Measurements from ENCODE around the gene NRAS.
"Not testable (repeated sequence)": the region's sequence is repeated elsewhere in the genome, so short reads cannot be mapped to it uniquely, and the experiment has no call there.

NRAS gene

DNA sequence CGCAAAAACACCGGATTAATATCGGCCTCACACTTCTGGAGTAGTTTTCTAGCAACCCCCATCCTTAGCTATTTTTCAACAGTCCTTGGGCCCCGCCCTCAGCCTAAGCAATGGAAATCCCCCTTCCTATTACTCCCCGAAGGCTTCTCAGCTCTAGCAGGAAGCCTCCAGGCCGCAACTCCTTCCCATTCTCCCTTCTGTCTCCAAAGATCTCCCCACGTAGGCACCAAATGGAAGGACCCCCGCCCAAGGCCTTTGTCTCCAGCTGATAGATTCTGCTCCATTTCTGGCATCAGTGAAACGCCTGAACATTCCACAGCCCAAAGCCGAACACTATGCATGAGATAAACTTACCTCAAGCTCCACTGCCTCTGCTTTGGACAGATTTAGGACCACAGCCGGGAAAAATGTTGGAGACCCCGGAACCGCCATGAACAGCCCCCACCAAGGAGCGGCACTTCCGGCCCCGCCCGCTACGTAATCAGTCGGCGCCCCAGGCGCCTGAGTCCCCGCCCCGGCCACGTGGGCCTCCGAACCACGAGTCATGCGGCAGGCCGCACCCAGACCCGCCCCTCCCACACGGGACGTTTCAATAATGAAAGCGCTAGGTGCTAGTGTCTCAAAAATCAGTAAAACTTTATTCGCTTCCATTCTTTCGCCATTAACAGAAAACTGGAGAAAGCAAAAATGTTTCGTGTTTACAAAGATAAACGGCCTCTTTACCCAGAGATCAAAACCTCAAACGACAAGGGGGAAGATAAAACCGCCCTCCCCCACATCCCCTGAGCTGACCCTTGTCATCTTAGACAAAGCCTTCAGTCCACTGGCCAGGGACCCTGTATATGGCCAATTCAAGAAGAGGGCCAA lies at the start of gene NRAS:
TSS of gene NRAS (minus strand) at position 468 of the 867 bp plus-strand sequence. CDS start 611 bp downstream, outside the sequence.
- Mint-ChIP-seq H3K4me1 (ENCODE audit: low read depth) (peaks cover 44% of the 10 kb centered on the region), H3K36me3 (peaks cover 18% of the 10 kb centered on the region), H3K27me3 (no peaks in the 10 kb centered on the region)

DNA sequence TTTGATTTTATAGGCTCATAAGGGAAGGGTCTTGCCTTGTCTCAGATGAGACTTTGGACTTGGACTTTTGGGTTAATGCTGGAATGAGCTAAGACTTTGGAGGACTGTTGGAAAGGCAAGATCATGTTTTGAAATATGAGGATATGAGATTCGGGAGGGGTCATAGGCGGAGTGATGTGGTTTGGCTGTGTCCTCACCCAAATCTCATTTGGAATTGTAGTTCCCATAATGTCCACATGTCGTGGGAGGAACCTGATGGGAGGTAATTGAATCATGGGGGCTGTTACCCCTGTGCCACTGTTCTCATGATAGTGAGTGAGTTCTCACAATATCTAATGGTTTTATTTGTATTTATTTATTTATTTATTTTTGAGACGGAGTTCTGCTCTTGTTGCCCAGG lies 48.1 kb upstream of the NRAS start:
- Mint-ChIP-seq H3K27me3 (no peaks in the 10 kb centered on the region), H3K9me3 (ENCODE audit: low read depth) (peaks cover 6% of the 10 kb centered on the region), H3K4me3 (no peak overlapping the region)

More for the DNA sequence above, at the start of gene NRAS:
- Mint-ChIP-seq H3K4me3 (peak within 1 kb of the TSS; percentile 99), H3K9me3 (ENCODE audit: low read depth) (no peaks in the 10 kb centered on the region), H3K27ac (peak within 1 kb of the TSS; percentile 99)

DNA sequence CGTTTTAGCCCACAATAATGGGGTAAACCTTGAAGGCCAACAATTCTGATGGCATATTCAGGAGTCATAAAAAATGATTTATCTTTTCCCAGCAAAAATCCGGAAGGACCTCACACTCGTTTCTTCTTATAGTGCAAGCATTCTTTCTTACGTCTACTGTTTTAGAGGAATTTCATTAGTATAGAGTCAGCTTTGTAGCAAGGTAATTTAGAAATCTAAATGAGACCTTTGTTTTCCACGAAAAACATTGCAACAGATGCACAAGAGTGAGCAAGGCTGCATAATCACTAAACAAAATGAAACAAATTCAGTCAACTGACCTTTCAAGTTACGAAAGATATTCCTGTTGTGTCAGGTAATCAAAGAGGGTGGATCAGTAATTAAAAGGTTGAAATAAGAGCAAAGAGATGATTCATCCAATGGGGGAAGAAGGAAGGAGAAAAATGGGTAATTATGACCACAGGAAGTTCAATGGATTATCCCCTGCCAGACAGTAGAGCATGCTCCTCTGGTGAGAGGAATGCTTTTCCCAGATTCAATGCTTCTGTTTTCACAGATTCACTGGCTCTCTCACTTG lies 41.8 kb upstream of the NRAS start:
- Mint-ChIP-seq H3K9me3 (ENCODE audit: low read depth) (peaks cover 9% of the 10 kb centered on the region), H3K4me3 (peak overlapping the region; percentile 97), H3K4me1 (ENCODE audit: low read depth) (peaks cover 44% of the 10 kb centered on the region), H3K27ac (peak overlapping the region; percentile 100), H3K27me3 (no peaks in the 10 kb centered on the region), H3K36me3 (peaks cover 19% of the 10 kb centered on the region)

More for the DNA sequence above, 48.1 kb upstream of the NRAS start:
- H3K36me3 Mint-ChIP-seq = peaks cover 5% of the 10 kb centered on the region
- H3K4me1 Mint-ChIP-seq (ENCODE audit: low read depth) = no peaks in the 10 kb centered on the region
- H3K27ac Mint-ChIP-seq = no peak overlapping the region

DNA sequence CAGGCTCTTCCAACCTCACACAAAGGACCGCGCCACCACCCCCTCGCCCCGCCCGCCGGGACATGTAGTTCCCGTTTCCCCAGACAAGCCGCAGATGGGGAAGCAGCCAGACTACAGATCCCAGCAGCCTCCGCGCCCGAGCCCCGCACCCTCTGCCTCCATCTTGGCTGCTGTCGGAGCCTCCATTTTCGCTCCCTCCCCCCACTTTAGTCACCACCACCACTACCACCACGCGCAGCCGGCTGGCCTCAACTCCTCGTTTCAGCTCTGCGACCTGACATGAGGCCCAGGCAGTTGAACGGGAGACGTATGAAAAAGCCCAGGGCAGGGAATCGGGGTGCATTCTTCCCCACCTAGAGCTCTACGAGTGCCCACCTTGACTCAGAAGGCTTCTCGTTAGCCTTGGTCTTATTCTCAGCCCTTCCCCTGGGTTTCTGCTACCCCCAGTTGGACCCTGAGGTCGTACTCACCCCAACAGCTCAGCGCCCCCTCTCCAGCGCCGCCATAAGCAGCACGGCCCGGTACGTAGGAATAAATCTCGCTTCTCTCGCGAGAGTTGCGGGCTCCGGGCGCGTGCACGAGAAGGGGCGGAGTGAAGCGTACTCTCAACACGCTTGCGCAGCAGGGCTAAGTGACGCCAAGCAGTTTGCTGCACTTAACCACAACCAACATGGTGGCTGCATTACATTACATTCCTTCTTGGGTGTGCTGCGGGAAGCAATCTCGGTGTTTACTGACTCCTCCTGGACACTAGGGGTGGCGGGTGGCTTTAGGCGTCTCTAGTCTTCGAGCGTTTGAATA lies 41.1 kb upstream of the NRAS start, which contains the start of gene CSDE1:
TSS of gene CSDE1 (minus strand) at position 530 of the 801 bp plus-strand sequence. CDS start 18,094 bp downstream, outside the sequence.
- H3K27me3 Mint-ChIP-seq = no peaks in the 10 kb centered on the region
- H3K4me3 Mint-ChIP-seq = peak within 1 kb of the TSS; percentile 97
- peak within 1 kb of the TSS; percentile 100 for H3K27ac Mint-ChIP-seq
- H3K9me3 Mint-ChIP-seq (ENCODE audit: low read depth) = peaks cover 4% of the 10 kb centered on the region
- peaks cover 15% of the 10 kb centered on the region for H3K36me3 Mint-ChIP-seq
- peaks cover 49% of the 10 kb centered on the region for H3K4me1 Mint-ChIP-seq (ENCODE audit: low read depth)

DNA sequence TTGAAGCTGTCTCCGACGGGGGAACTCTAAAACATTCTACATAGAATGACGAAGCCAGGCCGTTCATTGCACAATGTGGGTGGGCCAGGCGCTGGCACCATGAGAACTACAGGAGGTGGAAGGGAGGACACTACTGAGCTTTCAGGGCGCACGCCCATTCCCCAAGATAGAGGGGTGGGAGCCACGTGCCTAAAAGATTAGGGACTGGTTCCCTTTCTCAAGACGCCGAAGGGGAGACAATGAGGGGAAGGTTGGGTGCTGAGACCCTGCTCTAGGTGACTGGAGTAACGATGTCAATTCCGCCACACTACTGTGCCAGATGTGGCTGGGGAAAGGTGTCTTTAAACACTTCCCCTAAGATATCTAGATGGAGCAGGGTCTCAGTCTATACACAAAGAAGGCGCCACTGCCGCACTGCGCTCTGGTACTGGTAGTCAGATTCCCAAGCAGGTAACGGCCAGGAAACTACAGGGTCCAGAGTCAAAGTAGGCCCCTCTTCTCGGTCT lies 40.4 kb upstream of the NRAS start:
- Mint-ChIP-seq H3K4me1 (ENCODE audit: low read depth) (peaks cover 56% of the 10 kb centered on the region), H3K27me3 (no peaks in the 10 kb centered on the region), H3K27ac (peak overlapping the region; percentile 100), H3K9me3 (ENCODE audit: low read depth) (peaks cover 4% of the 10 kb centered on the region), H3K4me3 (peak overlapping the region; percentile 97), H3K36me3 (peaks cover 15% of the 10 kb centered on the region)

DNA sequence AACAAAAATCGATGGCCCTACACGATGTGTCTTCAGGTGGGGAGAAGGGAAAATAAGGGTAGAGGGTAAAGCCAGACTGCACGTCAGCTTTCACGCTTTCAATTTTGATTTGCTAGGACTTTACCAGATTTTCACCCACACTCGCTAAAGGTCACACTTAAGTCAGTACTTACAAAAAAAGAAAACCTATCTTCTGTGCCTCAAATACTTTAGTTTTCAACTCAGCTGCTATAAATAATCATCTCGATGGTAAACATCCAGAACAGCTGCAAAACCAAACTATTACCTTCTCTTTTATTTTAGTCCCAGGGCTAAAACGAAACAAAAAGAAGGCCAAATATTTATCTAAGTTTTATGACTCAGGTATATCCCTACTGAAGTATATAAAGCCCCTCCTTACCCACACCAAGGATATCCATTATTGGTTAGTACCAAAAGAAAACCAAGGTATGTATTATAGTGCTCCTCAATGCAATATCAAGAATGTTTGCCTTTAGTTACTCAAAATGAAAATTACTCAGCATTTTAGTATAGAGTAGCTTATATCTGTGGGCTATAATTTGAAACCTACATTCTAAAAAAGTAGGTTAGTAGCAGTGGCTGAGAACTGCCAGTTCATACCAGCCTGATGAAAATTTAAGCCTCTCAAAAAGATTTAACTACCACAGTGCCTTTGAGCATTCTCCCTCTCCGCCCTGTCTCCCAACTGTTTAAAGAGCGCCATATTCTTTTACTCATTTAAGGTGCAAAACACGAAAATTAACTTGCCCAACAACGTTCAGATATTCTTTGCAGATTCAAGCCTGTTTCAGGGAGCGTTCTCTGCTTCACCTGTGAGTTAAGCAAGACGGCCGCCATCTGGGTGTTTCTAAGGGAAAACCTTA lies 39.7 kb upstream of the NRAS start:
- Mint-ChIP-seq H3K27me3 (no peaks in the 10 kb centered on the region), H3K27ac (peak overlapping the region; percentile 100), H3K9me3 (ENCODE audit: low read depth) (peaks cover 4% of the 10 kb centered on the region), H3K4me3 (peak overlapping the region; percentile 97), H3K36me3 (peaks cover 15% of the 10 kb centered on the region), H3K4me1 (ENCODE audit: low read depth) (peaks cover 63% of the 10 kb centered on the region)

DNA sequence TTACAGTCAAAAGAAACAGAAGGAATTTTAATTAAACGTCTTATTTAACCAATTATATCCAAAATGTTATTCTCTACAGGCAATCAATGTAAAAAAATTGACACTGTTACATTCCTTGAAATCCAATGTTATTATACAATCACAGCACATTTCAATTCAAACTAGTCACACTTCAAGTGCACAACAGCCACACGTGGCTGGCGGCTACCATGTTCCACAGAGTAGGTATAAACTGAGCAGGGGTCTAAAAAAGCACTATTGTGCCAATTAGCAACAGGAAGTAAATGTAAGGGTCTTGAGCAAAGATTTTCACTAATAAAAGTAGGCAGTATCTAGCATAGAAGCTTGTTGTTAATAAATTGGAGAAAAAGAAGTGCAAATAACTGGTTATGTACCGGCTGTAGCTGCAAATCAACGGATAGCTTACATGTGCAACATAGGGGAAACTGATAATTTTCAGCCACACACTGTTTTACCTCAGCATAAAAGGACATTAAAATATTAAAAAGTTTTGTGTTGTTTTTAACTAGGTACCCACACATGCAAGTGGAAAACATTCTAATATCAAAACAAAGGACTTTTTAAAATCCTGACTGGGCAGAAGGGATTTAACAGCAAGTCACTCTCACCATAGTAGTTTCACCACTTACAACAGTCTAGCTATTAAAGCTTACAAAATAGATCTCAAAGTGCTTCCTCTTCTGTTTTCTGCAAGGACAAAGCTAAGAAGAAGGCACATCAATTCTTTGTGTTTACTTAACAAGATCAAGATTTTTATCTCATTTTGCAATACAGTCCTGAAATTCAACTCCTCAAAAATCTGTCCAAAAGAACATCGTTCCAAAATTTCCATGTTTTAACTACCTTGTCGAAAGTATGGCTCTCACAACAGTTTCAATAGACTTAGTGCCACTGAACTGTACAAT lies 38.7 kb upstream of the NRAS start:
- peaks cover 73% of the 10 kb centered on the region for H3K4me1 Mint-ChIP-seq (ENCODE audit: low read depth)

DNA sequence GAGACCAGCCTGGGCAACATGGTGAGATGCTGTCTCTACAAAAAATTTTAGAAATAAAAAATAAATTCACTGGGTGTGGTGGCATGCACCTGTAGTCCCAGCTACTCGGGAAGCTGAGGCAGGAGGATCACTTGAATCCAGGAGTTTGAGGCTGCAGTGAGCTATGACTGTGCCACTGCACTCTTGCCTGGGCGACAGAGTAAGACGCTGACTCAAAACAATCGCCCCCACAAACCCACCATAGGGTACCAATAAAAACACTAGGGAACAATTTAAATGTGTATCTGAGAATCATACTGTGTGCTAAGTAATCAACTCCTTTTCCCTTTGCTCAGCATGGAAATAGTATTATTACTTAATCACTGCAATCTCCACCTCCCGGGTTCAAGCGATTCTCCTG lies 37.1 kb upstream of the NRAS start:
- H3K9me3 Mint-ChIP-seq (ENCODE audit: low read depth); H3K27me3 Mint-ChIP-seq: not testable (repeated sequence)
- Mint-ChIP-seq H3K4me3 (peak overlapping the region; percentile 97), H3K36me3 (peaks cover 18% of the 10 kb centered on the region), H3K27ac (peak overlapping the region; percentile 100), H3K4me1 (ENCODE audit: low read depth) (peaks cover 85% of the 10 kb centered on the region)

More for the DNA sequence above, 38.7 kb upstream of the NRAS start:
- no peaks in the 10 kb centered on the region for H3K27me3 Mint-ChIP-seq
- peaks cover 15% of the 10 kb centered on the region for H3K36me3 Mint-ChIP-seq
- peak overlapping the region; percentile 100 for H3K27ac Mint-ChIP-seq
- peaks cover 4% of the 10 kb centered on the region for H3K9me3 Mint-ChIP-seq (ENCODE audit: low read depth)
- peak overlapping the region; percentile 97 for H3K4me3 Mint-ChIP-seq

DNA sequence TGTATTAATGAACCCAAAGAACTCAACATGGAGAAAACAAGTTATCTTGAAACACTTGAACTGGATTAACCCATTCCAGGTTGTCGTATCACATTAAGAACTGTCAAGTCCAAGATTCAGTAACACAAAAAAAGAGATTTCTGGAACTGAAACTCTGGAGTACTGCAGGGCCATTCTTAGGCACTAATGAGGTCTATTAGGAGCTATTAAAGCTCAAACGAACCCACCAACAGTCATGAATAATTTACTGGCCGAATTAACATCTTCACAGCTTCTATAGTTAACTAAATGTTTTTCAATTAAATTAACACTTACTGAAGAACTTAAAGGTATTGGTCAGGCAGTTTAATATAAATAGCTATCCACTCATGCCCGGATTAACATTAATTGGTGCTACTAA lies 36.6 kb upstream of the NRAS start:
- peaks cover 85% of the 10 kb centered on the region for H3K4me1 Mint-ChIP-seq (ENCODE audit: low read depth)
- H3K9me3 Mint-ChIP-seq (ENCODE audit: low read depth) = no peaks in the 10 kb centered on the region
- peak overlapping the region; percentile 36 for H3K4me3 Mint-ChIP-seq
- peaks cover 19% of the 10 kb centered on the region for H3K36me3 Mint-ChIP-seq
- no peak overlapping the region for H3K27ac Mint-ChIP-seq
- H3K27me3 Mint-ChIP-seq = no peaks in the 10 kb centered on the region

DNA sequence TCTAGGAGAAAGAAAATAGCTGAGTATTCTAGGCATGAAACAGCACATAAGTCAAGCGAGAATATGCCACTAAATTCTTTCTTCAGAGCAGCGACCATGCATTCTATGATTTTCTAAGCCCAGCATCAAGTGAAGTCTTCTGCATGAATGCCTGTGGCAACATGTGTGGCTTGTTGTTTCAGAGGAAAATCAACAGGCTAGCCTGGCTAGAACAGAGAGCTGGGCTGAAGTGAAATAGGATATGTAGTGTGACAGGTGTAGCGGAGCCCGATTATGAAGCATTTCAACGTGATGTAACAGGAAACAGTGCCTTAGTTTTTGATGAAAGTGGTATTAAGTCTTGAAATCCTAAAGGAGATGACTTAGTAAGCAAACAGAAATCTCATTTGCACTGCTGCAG lies 34.2 kb upstream of the NRAS start:
- peaks cover 22% of the 10 kb centered on the region for H3K36me3 Mint-ChIP-seq
- peaks cover 92% of the 10 kb centered on the region for H3K4me1 Mint-ChIP-seq (ENCODE audit: low read depth)

DNA sequence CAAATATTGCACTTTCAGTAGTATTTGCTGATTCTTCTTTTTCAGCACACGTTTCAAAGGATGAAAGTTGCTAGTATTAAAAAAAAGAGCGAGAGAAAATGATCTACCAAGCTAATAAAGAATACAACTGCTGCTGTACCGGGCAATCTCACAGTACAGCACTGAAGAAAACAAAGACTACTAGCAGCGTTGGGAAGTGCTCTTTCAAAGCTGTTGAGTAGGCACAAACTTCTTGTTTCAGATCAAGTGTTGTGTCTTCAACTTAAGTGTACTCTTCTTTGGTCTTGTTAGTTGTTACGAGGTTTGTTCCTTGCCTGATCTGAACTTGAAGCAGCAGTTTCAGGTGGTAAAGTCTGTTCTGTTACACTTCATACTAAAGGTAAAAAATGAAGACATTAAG lies 33.3 kb upstream of the NRAS start:
- peak overlapping the region; percentile 15 for H3K4me3 Mint-ChIP-seq
- no peaks in the 10 kb centered on the region for H3K27me3 Mint-ChIP-seq
- peaks cover 92% of the 10 kb centered on the region for H3K4me1 Mint-ChIP-seq (ENCODE audit: low read depth)
- H3K36me3 Mint-ChIP-seq = peaks cover 15% of the 10 kb centered on the region
- no peaks in the 10 kb centered on the region for H3K9me3 Mint-ChIP-seq (ENCODE audit: low read depth)
- H3K27ac Mint-ChIP-seq = no peak overlapping the region

More for the DNA sequence above, 34.2 kb upstream of the NRAS start:
- peak overlapping the region; percentile 70 for H3K4me3 Mint-ChIP-seq
- H3K27me3 Mint-ChIP-seq = no peaks in the 10 kb centered on the region
- H3K9me3 Mint-ChIP-seq (ENCODE audit: low read depth) = no peaks in the 10 kb centered on the region
- H3K27ac Mint-ChIP-seq = peak overlapping the region; percentile 43

DNA sequence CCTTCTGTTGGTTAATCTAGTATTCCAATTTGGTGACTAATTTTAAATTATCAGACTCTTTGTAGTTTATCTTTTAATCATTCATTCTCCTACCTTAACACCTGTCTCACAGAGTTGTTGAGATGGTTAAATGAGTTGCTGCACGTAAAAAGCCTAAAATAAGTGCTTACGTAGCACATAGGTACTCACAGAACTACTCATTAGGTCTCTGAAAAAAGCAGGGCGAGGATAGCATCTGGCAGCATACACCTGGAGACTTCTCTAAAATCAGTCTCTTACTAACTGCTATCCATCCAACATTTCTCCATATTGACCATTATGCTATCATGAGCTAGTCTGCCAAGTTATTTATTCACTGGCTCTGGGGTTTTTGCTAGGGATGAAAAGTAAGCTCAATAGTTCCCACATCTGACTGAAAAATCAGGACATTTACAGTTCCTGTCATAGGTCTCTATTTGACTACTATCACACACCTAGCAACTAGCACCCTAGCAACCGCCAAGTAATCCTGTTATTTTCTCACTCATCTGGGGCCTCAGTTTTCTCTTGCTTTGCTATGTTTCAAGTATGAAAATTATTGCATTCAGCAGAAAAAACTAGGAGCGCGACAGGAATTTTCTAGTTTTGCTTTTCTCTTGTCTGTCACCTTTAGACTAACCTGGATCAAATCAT lies 30.0 kb upstream of the NRAS start:
- H3K36me3 Mint-ChIP-seq = peaks cover 15% of the 10 kb centered on the region
- peaks cover 87% of the 10 kb centered on the region for H3K4me1 Mint-ChIP-seq (ENCODE audit: low read depth)
- H3K27me3 Mint-ChIP-seq = no peaks in the 10 kb centered on the region
- peak overlapping the region; percentile 53 for H3K4me3 Mint-ChIP-seq
- peak overlapping the region; percentile 36 for H3K27ac Mint-ChIP-seq
- no peaks in the 10 kb centered on the region for H3K9me3 Mint-ChIP-seq (ENCODE audit: low read depth)

All from activated naive CD8-positive, alpha-beta T cell (primary cell).